GM21526 (cell line): ENCODE results near the gene SFR1.

ENCODE experiments used
- ATAC-seq: cut with Tn5 transposase; IDR thresholded peaks from one replicate; pipeline ENCODE4 v1.9.1; 2021; ENCODE audit warnings: moderate library complexity; ENCODE audit not compliant: unreplicated experiment, low FRiP score

Gene SFR1, protein sequence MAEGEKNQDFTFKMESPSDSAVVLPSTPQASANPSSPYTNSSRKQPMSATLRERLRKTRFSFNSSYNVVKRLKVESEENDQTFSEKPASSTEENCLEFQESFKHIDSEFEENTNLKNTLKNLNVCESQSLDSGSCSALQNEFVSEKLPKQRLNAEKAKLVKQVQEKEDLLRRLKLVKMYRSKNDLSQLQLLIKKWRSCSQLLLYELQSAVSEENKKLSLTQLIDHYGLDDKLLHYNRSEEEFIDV

DNA sequence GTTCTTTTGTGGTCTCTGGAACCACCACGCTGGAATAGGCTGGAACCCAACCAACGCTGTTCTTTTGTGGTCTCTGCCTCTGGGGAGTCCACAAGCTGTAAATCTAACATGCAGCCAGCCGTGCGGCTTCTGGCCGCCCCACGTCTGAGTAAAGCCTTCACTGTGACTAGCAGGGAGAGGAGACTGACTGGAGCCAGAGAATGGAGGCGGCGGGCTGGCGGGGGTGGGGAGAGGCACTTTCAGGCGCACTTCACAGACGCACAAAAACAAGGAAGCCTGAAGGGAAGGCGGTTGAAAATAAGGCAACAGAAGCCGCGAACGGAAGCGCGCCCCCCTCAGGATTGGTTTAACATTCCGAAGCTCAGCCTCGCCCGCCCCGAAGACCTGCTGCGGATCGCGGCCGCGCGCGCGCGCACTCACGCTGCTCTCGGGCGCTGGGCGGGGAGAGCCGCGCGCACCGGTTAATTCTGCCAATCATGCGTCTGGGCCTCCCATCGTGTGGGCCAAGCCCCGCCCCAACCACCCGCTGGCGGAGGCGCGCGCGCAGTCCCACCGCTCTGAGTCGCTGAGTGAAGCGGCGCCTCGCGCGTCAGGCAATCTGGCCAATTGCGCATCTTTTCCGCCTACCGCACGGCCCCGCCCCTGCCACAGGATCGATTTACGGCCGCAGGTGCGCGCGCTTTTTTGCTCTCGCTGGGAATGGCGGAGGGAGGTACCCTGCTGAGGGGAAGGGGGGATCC is at the start of gene SFR1:
Gene SFR1 (plus strand): TSS at position 687 of the 740 bp plus-strand sequence. CDS start 13 bp downstream, at position 700.
- peak; percentile 90 for ATAC-seq

DNA sequence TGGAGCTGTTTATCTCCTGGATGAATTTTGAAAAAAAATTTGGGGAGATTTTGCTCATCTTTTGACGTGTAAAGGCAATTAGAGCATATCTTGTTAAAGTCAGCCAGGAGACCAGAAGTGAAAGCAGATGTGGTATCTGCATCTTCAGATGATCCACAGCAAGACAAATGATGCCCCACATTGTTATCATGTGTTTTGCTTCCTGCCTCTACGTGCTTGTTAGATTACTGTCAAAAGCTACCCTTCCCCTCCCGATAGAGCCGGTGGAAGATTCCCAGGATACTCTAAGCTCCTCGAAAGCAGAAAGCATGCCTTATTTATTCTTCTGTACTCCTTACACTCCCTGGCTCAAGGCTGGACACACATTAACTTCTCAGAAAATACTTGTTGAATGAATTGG is 49.2 kb upstream of the SFR1 start:
- no peak for ATAC-seq

- ATAC-seq: no peak
Measured at GRCh38 chr10:104074505-104074904, 47.5 kb upstream of the SFR1 start.

DNA sequence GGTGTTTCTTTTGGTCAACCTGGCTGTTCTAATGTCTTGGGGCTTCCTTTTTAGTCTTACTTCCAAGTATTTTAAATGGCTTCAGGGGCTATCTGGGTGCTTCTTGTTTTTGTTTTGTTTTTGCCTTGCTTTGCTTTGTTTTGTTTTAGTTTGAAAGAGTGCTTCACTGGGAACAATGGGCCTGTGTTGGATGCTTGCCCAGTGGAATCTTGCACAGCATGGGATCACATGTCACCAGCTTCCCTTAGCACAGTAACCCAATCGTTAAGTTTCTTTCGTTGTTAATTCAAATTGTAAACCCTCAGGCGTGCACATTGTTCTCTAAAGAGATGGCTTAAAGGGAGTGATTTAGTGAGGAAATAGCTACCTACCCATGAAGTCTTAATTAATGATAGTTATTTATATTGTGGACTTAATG is 45.2 kb upstream of the SFR1 start:
- no peak for ATAC-seq

DNA sequence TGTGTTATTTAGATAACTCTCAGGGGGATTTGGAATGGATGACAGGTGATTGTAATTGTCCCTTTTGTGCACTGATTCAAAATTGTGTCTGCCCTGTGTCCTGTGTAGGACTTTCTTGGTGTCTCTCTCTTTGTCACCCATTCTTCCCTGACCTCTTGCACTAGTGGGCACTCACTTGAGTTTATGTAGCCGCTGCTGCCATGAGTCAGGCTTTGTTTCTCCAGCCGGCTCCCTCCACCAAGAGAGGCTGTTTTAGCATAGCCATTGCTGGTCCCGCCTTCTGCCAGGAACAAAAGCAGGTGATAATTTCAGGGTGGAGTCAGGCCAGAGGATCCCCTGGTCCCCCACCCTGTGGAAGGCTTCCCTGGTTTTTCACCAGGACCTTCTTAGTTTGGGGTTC is 44.7 kb upstream of the SFR1 start:
- ATAC-seq: no peak

DNA sequence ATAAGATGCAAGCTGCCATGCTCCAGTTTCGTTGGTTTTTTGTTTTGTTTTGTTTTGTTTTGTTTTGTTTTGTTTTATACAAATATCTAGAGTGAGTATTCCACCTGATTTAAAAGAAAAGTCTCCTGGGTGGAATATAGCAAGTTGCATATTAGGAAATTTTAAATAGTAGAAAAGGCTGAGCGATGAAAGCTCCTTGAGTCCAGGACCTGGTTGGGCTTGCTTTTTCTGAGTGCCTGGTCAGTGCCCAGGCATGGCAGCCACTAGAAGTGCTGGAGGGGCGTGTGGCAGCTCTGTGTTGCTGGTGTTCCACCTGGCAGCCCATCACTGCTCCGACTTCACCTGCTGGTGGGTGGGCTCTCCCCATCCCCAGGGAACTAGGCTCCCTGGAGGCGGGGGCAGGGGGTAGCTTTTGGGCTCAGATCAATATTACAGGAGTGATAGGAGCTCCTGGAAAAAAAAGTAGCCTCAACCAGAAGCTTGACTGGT is 44.3 kb upstream of the SFR1 start:
- ATAC-seq: no peak

- ATAC-seq: no peak
Measured at GRCh38 chr10:104080762-104081161, 41.2 kb upstream of the SFR1 start.

DNA sequence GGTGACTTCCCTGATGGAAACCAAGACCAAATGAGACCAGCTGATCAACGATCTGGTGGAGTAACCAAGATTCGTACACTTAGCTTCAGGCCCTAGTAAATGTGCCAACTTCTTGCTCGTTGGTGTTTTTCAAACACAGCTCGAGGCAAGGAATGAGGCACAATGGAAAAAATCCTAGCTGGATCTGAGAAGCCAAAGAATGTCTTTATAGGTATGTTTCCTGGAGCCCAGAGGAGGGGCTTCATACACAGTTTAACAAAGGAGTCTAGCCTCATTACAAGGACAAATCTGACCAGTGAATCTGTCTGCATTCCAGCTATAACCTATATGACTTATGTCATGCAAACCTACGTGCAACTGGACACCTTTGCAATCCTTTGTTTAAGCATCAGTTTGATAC is 40.0 kb upstream of the SFR1 start:
- ATAC-seq: no peak

- no peak for ATAC-seq
Measured at GRCh38 chr10:104084482-104085142, 37.4 kb upstream of the SFR1 start.

DNA sequence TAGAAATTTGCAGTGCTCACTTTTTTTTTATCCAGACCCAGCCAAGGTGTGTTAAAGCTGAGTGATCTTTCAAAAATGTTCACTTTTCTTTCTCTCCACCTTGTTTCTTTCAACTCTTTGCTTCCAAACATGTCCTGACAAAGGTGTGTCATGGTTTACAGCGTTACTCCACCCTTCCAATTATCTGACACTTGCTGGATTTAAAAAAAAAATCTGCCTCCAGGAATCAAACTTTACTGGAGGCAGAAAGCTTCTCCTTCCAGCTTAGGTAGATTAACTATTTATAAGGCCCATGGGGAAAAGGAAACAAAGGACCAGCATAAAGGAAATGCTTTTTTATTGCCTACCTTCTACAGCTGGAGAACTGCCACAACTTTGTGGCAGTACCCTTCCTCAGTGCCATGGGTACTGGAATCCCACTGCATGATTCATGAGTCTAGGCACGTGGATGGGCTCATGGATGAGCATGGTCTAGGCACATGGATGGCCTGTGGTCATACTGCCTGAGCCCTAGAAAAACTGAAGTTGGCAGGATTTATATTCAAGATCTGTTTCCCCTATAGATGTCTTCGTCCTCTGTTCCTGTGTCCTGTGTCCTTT is 36.1 kb upstream of the SFR1 start, which contains the start of gene COL17A1:
Gene COL17A1 (minus strand): TSS at position 80 of the 600 bp plus-strand sequence. CDS start 5,207 bp downstream, outside the sequence.
- no peak for ATAC-seq

- ATAC-seq: no peak
Measured at GRCh38 chr10:104088239-104088638, 33.7 kb upstream of the SFR1 start.

- no peak for ATAC-seq
Measured at GRCh38 chr10:104089621-104090020, 32.4 kb upstream of the SFR1 start.

GRCh38 chr10:104090611-104091010 is 31.4 kb upstream of the SFR1 start:
- ATAC-seq: no peak

GRCh38 chr10:104092749-104093148 is 29.2 kb upstream of the SFR1 start:
- ATAC-seq: no peak

GRCh38 chr10:104096692-104097091 is 25.3 kb upstream of the SFR1 start:
- no peak for ATAC-seq

GRCh38 chr10:104098358-104098925 is 23.5 kb upstream of the SFR1 start:
- ATAC-seq: no peak

GRCh38 chr10:104099269-104099668 is 22.7 kb upstream of the SFR1 start:
- ATAC-seq: no peak

- ATAC-seq: no peak
Measured at GRCh38 chr10:104099941-104100340, 22.0 kb upstream of the SFR1 start.

GRCh38 chr10:104100795-104101194 is 21.2 kb upstream of the SFR1 start:
- no peak for ATAC-seq

DNA sequence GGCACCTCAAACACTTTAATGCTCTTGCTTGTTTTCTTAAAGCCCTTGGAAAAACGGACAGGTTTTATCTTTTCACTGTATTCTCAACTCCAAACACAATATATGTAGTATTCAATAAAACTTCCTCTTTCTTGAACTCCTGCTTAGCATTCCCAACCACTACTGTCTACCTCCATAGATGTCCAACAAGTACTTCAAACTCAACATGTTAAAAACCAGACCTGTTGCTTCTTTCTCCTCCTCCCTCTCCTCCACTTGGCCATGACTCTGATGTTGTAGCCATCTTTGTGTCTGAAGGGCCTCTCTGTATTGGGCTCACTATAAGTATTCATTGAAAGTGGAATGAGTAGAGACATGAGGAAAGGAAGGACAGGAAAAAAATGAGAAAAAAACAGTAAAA is 20.1 kb upstream of the SFR1 start:
- ATAC-seq: no peak

GRCh38 chr10:104103956-104104355 is 18.0 kb upstream of the SFR1 start:
- ATAC-seq: no peak
